Large intestine (tissue), 3 donors: Measurements from ENCODE around the gene CXorf65. TPM values are rescaled to one million over a fixed set of nuclear protein-coding genes. Genes with fewer than 3 reads are reported as not detected.

Source experiments
- DNase-seq, 2 donors: peaks; one replicate each; pipeline versions ENCODE4 v3.0.0 to v3.0.0-alpha.2; 2013
- H3K27ac ChIP-seq: one replicate; pipeline ENCODE4 v1.5.1; 2013; ENCODE audit warnings: low read length
- H3K27me3 ChIP-seq: 2 replicates; pipeline ENCODE4 v1.6.1; 2013; ENCODE audit warnings: low read length; ENCODE audit not compliant: control insufficient read depth, insufficient read depth
- H3K36me3 ChIP-seq: 2 replicates; pipeline ENCODE4 v1.6.1; 2013; ENCODE audit warnings: low read length; ENCODE audit not compliant: control insufficient read depth, insufficient read depth
- H3K4me1 ChIP-seq: one replicate; pipeline ENCODE4 v1.6.1; 2013; ENCODE audit warnings: low read length; ENCODE audit not compliant: control insufficient read depth, insufficient read depth
- H3K4me3 ChIP-seq: one replicate; pipeline ENCODE4 v1.5.1; 2013; ENCODE audit warnings: low read length
- H3K9me3 ChIP-seq: one replicate; pipeline ENCODE4 v1.6.1; 2013; ENCODE audit warnings: mild to moderate bottlenecking, low read depth, low read length, moderate library complexity; ENCODE audit not compliant: control insufficient read depth
- WGBS: methylation state at CpG from one replicate; pipeline ENCODE4 v1.1.5; 2013; ENCODE audit warnings: low lambda C conversion rate; ENCODE audit not compliant: insufficient coverage; 5-methylcytosine and 5-hydroxymethylcytosine counted together
- polyA plus RNA-seq: library from polyadenylated mRNA; unstranded; fragments of 120-200 nt; gene quantifications from one replicate; pipeline ENCODE4 v1.2.1, GENCODE V29; 2013

Gene CXorf65
- polyA plus RNA-seq, 1 donor = 1.1 TPM

DNA sequence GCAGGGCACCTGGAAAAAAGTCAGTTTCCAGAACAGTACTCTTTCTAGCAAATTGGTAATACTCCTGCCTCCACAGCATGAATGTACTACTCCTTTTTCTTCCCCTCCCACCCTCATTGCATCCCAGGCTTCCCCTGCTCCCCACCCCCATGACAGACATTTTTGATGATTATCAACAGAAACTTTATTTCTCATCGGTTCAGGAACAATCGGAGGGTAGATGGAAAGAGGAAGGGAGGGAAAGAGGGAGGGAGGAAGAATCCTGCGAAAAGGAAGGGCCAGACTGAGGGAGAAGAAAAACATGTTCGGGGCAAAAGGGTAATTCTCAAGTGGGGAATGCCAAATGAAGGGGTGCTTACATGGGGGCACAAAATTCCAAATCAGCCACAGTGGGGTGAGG lies 705 bp upstream of the CXorf65 start:
- no peak overlapping the region for H3K27ac ChIP-seq
- 100% methylated on average over 1 of the region's 4 CpGs for WGBS
- peaks cover 56% of the 10 kb centered on the region for H3K4me1 ChIP-seq
- H3K27me3 ChIP-seq = no peaks in the 10 kb centered on the region
- no peak for DNase-seq
- no peaks in the 10 kb centered on the region for H3K36me3 ChIP-seq
- no peaks in the 10 kb centered on the region for H3K9me3 ChIP-seq
- no peak overlapping the region for H3K4me3 ChIP-seq

DNA sequence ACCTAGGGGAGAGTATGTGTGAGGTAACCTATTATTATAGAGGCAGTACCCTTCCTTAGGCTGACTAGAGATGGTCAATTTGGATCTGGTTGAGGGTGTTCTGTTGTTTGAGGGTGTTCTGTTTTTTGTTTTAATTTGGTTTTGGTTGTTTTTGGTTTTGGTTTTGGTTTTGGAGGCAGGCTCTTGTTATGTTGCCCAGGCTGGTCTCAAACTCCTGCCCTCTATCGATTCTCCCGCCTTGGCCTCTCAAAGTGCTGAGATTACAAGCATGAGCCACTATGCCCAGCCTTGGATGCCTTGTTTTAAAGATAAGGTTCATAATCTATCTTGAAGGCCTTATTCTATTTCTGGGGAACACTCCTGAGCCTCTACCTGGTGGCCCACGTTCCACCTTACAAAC lies 912 bp downstream of the CXorf65 start:
- H3K4me3 ChIP-seq = no peak overlapping the region
- no peak for DNase-seq
- no CpG with 5 or more reads among the region's 3 CpGs for whole genome bisulfite sequencing
- no peak overlapping the region for H3K27ac ChIP-seq
- H3K9me3 ChIP-seq = no peaks in the 10 kb centered on the region
- no peaks in the 10 kb centered on the region for H3K36me3 ChIP-seq
- H3K27me3 ChIP-seq = no peaks in the 10 kb centered on the region
- H3K4me1 ChIP-seq = peaks cover 48% of the 10 kb centered on the region

DNA sequence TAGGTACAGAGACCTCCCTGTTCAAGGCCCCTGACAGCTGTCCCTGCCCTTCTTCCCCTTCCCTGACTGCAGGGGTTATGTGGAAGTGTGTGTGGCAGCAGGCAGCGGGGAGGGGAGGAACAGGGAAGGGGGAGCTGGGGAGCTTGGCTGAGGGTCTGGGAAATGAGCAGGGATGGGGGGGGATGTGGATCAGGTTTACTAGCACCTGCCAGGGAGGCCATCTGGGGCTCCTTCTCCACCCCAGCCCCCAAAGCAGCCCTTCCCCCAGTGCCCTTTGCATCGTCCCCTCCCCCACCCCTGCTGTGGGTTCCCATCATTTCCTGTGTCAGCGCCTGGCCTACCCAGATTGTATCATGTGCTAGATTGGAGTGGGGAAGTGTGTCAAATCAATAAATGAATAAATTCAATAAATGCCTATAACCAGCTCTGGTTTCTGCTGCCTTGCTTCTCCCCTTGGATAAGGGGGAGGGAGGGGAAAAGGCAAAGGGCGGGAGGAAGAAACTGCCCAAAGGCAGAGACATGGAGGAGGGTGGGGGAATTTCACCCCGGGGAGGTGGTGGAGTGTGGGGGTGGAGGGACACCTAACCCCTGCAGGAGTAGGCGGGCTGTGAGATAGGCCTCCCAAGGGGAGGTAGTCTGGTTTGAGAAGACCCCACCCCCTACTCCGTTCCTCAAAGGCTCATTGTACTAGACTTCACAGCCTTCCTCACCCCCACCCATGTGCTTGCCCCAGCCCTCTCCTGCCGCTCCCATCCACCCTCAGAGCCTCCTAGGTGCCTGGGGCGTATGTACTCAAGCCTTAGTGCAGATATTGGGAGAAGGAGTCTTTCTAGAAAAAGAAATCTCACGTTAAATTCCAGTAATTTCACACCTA lies 3.2 kb downstream of the CXorf65 start:
- no CpG with 5 or more reads among the region's 10 CpGs for WGBS
- Histone ChIP-seq H3K27me3 (no peaks in the 10 kb centered on the region), H3K36me3 (no peaks in the 10 kb centered on the region), H3K4me1 (peaks cover 43% of the 10 kb centered on the region), H3K9me3 (no peaks in the 10 kb centered on the region), H3K4me3 (no peak overlapping the region), H3K27ac (peak overlapping the region; percentile 88)
- peak in 1 of 2 donors; percentile 77 for DNase-seq

DNA sequence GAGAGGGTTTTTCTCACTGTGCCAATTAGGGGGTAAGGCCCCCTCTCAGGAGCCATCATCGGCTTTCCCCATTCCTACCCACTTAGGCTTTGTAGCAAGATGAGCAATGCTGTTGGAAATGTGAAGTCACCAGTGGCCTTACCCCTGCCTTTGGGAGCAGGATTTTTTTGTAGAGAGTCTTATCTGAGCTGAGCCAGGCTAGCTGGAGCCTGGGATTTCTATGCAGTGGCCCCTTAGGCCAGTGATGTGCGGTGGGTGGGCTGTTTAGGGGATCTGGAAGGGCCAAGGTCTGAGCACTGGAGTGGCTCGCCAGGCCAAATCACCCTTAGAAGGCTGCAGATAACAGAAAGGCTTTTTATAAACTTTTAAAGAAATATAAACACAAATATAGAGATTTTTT lies 4.2 kb downstream of the CXorf65 start:
- Histone ChIP-seq H3K27me3 (no peaks in the 10 kb centered on the region), H3K36me3 (no peaks in the 10 kb centered on the region), H3K4me3 (no peak overlapping the region), H3K9me3 (no peaks in the 10 kb centered on the region), H3K27ac (peak overlapping the region; percentile 88), H3K4me1 (peaks cover 44% of the 10 kb centered on the region)
- no CpG with 5 or more reads among the region's 3 CpGs for WGBS
- no peak for DNase-seq

DNA sequence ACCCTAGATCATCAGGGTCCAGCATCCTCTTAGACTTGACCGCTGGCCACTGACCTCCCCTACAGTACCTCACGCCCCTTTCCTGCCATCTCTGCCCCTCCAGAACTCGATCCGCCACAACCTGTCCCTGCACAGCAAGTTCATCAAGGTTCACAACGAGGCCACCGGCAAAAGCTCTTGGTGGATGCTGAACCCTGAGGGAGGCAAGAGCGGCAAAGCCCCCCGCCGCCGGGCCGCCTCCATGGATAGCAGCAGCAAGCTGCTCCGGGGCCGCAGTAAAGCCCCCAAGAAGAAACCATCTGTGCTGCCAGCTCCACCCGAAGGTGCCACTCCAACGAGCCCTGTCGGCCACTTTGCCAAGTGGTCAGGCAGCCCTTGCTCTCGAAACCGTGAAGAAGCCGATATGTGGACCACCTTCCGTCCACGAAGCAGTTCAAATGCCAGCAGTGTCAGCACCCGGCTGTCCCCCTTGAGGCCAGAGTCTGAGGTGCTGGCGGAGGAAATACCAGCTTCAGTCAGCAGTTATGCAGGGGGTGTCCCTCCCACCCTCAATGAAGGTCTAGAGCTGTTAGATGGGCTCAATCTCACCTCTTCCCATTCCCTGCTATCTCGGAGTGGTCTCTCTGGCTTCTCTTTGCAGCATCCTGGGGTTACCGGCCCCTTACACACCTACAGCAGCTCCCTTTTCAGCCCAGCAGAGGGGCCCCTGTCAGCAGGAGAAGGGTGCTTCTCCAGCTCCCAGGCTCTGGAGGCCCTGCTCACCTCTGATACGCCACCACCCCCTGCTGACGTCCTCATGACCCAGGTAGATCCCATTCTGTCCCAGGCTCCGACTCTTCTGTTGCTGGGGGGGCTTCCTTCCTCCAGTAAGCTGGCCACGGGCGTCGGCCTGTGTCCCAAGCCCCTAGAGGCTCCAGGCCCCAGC lies 5.7 kb downstream of the CXorf65 start:
- no peaks in the 10 kb centered on the region for H3K27me3 ChIP-seq
- no CpG with 5 or more reads among the region's 31 CpGs for WGBS
- DNase-seq = no peak
- H3K4me1 ChIP-seq = peaks cover 44% of the 10 kb centered on the region
- H3K9me3 ChIP-seq = no peaks in the 10 kb centered on the region
- H3K27ac ChIP-seq = no peak overlapping the region
- H3K36me3 ChIP-seq = no peaks in the 10 kb centered on the region
- H3K4me3 ChIP-seq = no peak overlapping the region

DNA sequence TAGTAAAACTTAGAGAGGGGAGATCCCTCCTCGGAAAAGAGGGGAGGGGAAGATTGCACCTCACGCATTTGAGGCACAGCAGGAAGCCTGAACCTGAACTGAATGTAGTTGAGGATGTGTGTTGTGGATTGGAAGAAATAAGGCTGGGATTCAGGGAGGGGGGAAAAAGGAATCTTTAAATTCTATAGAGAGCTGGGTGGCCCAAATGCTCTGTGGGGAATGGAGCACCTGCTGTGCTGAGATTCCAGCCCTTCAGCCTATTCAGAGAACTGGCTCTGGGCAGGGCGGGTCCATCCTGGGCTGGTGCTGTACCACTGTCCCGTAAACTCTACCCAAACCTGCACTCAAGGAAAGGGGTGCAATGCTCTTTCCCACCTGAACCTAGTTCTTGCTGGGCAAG lies 6.8 kb downstream of the CXorf65 start:
- H3K4me1 ChIP-seq = peaks cover 39% of the 10 kb centered on the region
- H3K27me3 ChIP-seq = no peaks in the 10 kb centered on the region
- WGBS = no CpG with 5 or more reads among the region's 4 CpGs
- no peaks in the 10 kb centered on the region for H3K9me3 ChIP-seq
- H3K27ac ChIP-seq = no peak overlapping the region
- H3K36me3 ChIP-seq = no peaks in the 10 kb centered on the region
- no peak for DNase-seq
- no peak overlapping the region for H3K4me3 ChIP-seq

DNA sequence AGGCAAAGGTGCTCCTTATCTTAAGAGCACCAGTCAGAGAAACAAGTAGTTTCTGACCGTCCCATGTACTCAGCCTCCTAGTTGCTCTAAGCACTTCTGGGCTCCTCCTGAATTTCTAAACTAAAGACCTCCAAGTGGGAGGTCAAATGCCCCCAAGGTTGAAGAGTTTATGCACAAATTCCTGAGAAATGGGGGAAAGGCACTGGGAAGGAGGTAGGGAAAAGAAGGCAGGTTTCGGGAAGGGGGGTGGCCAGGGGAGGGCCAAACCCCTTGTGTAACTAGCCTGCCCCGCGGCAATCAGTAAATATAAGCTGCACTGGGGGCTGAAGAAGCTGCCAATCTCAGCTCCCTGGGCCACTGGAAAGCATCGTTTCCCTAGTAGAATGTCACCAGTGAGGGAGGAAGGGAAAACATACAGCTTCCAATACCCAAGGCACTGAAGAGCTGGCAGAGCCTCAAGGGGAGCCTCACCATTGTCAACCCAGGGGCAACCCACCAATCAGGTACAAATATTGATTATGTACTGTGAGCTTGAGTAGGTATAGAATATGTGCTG lies 7.5 kb downstream of the CXorf65 start:
- Histone ChIP-seq H3K4me3 (no peak overlapping the region), H3K4me1 (peaks cover 32% of the 10 kb centered on the region), H3K27me3 (no peaks in the 10 kb centered on the region), H3K9me3 (no peaks in the 10 kb centered on the region), H3K27ac (no peak overlapping the region), H3K36me3 (no peaks in the 10 kb centered on the region)
- DNase-seq = no peak
- whole genome bisulfite sequencing = no CpG with 5 or more reads among the region's 5 CpGs

DNA sequence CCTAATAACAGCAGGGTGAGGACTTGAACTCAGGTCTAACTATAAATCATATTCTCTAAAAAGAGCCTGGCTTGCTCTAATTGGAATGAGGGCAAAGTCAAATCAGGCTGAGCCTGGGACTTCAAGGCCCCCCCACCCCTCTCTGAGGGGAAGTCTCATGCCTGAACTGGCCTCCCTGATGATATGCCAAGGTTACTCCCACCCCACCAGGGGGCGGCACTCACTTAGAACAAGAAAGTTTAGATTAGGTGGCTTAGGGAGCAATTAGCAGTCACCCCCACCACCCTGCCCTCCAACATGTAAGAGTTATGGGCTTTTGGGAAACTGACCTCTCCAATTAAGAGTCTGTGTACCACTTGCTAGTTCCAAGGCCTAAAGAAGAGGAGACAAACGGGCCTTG lies 8.2 kb downstream of the CXorf65 start:
- DNase-seq = no peak
- Histone ChIP-seq H3K36me3 (no peaks in the 10 kb centered on the region), H3K27ac (no peak overlapping the region), H3K4me1 (peaks cover 26% of the 10 kb centered on the region), H3K4me3 (no peak overlapping the region), H3K27me3 (no peaks in the 10 kb centered on the region), H3K9me3 (no peaks in the 10 kb centered on the region)
- WGBS = no CpG with 5 or more reads among the region's 2 CpGs

DNA sequence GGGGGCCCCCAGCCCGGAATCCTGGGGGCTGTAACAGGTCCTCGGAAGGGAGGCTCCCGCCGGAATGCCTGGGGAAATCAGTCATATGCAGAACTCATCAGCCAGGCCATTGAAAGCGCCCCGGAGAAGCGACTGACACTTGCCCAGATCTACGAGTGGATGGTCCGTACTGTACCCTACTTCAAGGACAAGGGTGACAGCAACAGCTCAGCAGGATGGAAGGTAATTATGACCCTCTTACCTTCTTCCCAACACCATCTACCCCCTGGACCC lies 9.8 kb downstream of the CXorf65 start:
- Histone ChIP-seq H3K9me3 (no peaks in the 10 kb centered on the region), H3K27me3 (no peaks in the 10 kb centered on the region), H3K27ac (peak overlapping the region; percentile 58), H3K36me3 (no peaks in the 10 kb centered on the region), H3K4me3 (peak overlapping the region; percentile 56), H3K4me1 (peaks cover 14% of the 10 kb centered on the region)
- WGBS = no CpG with 5 or more reads among the region's 9 CpGs
- DNase-seq = no peak

DNA sequence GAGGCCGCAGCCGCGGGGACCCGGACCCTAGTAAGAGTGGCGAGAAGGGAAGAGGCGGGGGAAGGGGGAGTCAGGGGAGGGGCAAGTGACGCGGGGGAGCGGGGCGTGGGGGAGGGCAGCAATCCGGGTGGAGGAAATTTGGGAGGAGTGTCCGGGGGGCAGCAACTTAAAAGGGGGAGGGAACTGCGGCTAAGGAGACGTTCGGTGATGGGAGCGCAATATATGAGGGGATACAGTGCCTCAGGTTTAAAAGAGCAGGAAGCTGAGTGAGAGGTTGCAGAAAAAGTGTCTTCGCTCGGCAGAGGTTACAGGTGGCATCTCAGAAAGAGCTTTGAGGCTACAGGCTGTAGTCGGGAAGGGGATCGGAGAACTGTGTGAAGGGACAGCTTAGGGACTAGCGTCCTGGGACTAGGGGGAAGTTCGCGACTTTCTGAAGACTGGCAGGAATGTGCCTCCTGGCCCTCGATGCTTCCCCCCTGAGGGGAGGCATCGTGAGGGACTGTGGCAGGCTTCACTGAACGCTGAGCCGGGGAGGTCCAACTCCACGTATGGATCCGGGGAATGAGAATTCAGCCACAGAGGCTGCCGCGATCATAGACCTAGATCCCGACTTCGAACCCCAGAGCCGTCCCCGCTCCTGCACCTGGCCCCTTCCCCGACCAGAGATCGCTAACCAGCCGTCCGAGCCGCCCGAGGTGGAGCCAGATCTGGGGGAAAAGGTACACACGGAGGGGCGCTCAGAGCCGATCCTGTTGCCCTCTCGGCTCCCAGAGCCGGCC lies 10.4 kb downstream of the CXorf65 start:
- H3K4me3 ChIP-seq = peak overlapping the region; percentile 56
- DNase-seq = no peak
- no CpG with 5 or more reads among the region's 46 CpGs for WGBS

More for the DNA sequence above, 10.4 kb downstream of the CXorf65 start:
- H3K36me3 ChIP-seq = no peaks in the 10 kb centered on the region
- no peaks in the 10 kb centered on the region for H3K9me3 ChIP-seq
- no peaks in the 10 kb centered on the region for H3K27me3 ChIP-seq
- peak overlapping the region; percentile 58 for H3K27ac ChIP-seq
- H3K4me1 ChIP-seq = peaks cover 14% of the 10 kb centered on the region
